ENCODE measurements around the gene GPX2. TPM values are rescaled to one million over a fixed set of nuclear protein-coding genes. Genes with fewer than 3 reads are reported as not detected.
A peak's percentile ranks its signal among the peaks of the same experiment; 100 is the strongest.

The GPX2 gene
- total and polyA plus RNA-seq, 2 experiments from 2014 or later, result not detected

DNA sequence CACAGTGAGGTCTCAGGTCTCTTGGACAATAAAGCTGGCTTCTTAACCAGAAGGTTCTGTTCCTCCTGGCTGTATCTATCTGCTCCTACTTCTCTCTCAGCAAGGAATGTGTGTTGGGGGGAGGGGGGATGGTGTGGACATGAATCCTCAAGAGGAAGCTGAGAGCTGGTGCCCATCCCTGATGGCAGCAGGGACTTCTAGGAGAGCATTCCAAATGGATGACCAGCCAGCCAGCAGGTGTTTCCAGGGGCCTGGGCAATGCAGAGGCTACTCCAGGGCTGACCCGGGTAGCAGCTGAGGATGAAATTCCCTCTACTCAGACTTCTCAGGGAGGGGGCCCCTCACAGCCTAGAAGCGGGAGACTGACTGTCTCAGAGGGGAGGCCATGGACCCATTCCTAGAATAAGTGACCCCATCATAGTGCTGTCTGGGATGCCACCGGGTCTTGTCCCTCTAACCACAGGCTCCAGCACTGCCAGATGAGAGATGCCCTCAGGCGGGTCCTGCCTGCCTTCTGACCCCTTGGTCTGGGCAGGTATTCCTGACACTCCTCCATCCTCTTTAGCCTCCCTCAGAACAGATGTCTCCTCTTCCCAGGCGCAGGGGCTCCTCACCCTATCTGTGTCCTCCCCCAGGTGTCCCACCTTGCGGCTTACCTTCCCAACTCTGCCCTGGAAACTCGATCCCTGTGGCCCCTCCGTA is 28.4 kb upstream of the GPX2 start:
- no peak overlapping the region for H3K27ac ChIP-seq
- in situ Hi-C loops (cut with MboI), result no loop called here
- no peak overlapping the region for H3K9ac ChIP-seq
- H3K4me3 ChIP-seq, result peak overlapping the region; percentile 70; the same call in 1 of the 2 replicates
- no peaks in the 10 kb centered on the region for H3K27me3 ChIP-seq (replicated peaks; ENCODE audit: insufficient read depth)
- no peak overlapping the region for H2AFZ ChIP-seq
- DNase-seq, result peak; percentile 20
- H3K4me1 ChIP-seq (ENCODE audit: insufficient read depth), result no peaks in the 10 kb centered on the region
- no peaks in the 10 kb centered on the region for H3K9me3 ChIP-seq (ENCODE audit: low read depth)
- H3K79me2 ChIP-seq (ENCODE audit: insufficient read depth), result no peaks in the 10 kb centered on the region
- no peaks in the 10 kb centered on the region for H3F3A ChIP-seq (ENCODE audit: insufficient read depth)
- H3K9me2 ChIP-seq (ENCODE audit: insufficient read depth), result no peaks in the 10 kb centered on the region
- no peak for TF ChIP-seq EZH2 (IDR thresholded peaks at IDR 0.05; ENCODE audit: insufficient read depth, poor library complexity, severe bottlenecking)
- no peak for TF ChIP-seq EZH2phosphoT487 (IDR thresholded peaks at IDR 0.05; ENCODE audit: insufficient read depth, low read depth)
- no peaks in the 10 kb centered on the region for H4K20me1 ChIP-seq (ENCODE audit: insufficient read depth)
- no peaks in the 10 kb centered on the region for H3K36me3 ChIP-seq (ENCODE audit: low read depth)
- peak overlapping the region; percentile 73 for H3K4me2 ChIP-seq (ENCODE audit: unreplicated experiment)
- 56 to 74% methylated on average over 6 to 8 of the region's 8 CpGs for WGBS, 2 experiments (ENCODE audit: low coverage in 1 of 2, low lambda C conversion rate in 2 of 2, missing lambda C conversion rate in 2 of 2)

DNA sequence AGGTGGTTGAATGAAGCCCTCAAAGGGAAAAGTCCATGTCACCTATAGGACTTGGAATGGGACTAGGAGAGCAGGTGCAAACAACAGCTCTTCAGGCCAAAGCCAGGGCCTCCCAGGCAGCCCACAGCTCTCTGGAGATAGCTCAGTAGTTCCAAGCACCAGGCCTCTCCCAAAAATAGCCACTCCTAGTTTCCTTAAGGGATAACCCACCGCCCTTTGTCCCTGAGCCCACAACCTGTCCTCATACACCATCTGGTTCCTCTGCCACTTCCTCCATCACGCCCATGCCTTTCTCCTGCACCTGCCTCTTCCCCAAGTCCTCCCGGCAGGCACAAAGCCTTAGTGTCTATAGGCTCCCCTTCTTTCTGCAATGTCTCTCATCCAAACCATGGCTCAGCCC is 27.5 kb upstream of the GPX2 start:
- in situ Hi-C loops (cut with MboI), result no loop called here
- Histone ChIP-seq H2AFZ (no peak overlapping the region), H3K27me3 (replicated peaks; ENCODE audit: insufficient read depth) (no peaks in the 10 kb centered on the region), H3K9me3 (ENCODE audit: low read depth) (no peaks in the 10 kb centered on the region), H3K9ac (no peak overlapping the region), H3K4me1 (ENCODE audit: insufficient read depth) (no peaks in the 10 kb centered on the region), H3K4me3 (no peak overlapping the region), H3F3A (ENCODE audit: insufficient read depth) (no peaks in the 10 kb centered on the region), H3K9me2 (ENCODE audit: insufficient read depth) (no peaks in the 10 kb centered on the region), H3K36me3 (ENCODE audit: low read depth) (no peaks in the 10 kb centered on the region), H4K20me1 (ENCODE audit: insufficient read depth) (no peaks in the 10 kb centered on the region), H3K79me2 (ENCODE audit: insufficient read depth) (no peaks in the 10 kb centered on the region), H3K27ac (no peak overlapping the region), H3K4me2 (ENCODE audit: unreplicated experiment) (no peak overlapping the region)
- no peak for TF ChIP-seq EZH2 (IDR thresholded peaks at IDR 0.05; ENCODE audit: insufficient read depth, poor library complexity, severe bottlenecking)
- 98 to 99% methylated on average over 3 of the region's 3 CpGs for WGBS, 2 experiments (ENCODE audit: low coverage in 1 of 2, low lambda C conversion rate in 2 of 2, missing lambda C conversion rate in 2 of 2)
- DNase-seq, result no peak

DNA sequence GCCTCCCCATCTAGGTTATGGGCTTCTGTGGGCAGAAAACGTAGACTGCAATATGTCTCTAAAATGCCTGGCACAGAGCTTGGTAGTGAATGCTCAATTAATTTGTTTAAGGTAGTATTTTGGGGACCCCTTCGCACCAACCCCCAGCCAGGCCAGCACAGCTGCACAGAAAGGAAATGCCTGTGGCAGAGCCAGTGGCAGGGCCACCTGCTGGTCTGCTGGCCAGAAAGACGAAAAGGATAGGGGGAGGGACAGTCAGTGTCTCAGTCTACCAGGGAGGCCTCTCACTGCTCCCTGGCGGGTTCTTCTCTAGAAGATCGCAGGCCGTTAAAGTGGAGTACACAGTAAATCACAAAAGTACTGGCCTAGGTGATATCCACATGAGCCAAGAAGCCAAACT is 26.1 kb upstream of the GPX2 start:
- Histone ChIP-seq H3K4me2 (ENCODE audit: unreplicated experiment) (no peak overlapping the region), H3K4me1 (ENCODE audit: insufficient read depth) (no peaks in the 10 kb centered on the region), H3K9me2 (ENCODE audit: insufficient read depth) (no peaks in the 10 kb centered on the region), H3K4me3 (no peak overlapping the region), H3K79me2 (ENCODE audit: insufficient read depth) (no peaks in the 10 kb centered on the region), H4K20me1 (ENCODE audit: insufficient read depth) (no peaks in the 10 kb centered on the region), H3K36me3 (ENCODE audit: low read depth) (no peaks in the 10 kb centered on the region), H3K27me3 (replicated peaks; ENCODE audit: insufficient read depth) (no peaks in the 10 kb centered on the region), H2AFZ (no peak overlapping the region), H3K9ac (no peak overlapping the region), H3F3A (ENCODE audit: insufficient read depth) (no peaks in the 10 kb centered on the region), H3K27ac (no peak overlapping the region), H3K9me3 (ENCODE audit: low read depth) (no peaks in the 10 kb centered on the region)
- no peak for DNase-seq
- no peak for TF ChIP-seq EZH2 (IDR thresholded peaks at IDR 0.05; ENCODE audit: insufficient read depth, poor library complexity, severe bottlenecking)
- TF ChIP-seq EZH2phosphoT487 (IDR thresholded peaks at IDR 0.05; ENCODE audit: insufficient read depth, low read depth), result no peak
- in situ Hi-C loops (cut with MboI), result no loop called here
- 78 to 81% methylated on average over 6 of the region's 6 CpGs for WGBS, 2 experiments (ENCODE audit: low coverage in 1 of 2, low lambda C conversion rate in 2 of 2, missing lambda C conversion rate in 2 of 2)

DNA sequence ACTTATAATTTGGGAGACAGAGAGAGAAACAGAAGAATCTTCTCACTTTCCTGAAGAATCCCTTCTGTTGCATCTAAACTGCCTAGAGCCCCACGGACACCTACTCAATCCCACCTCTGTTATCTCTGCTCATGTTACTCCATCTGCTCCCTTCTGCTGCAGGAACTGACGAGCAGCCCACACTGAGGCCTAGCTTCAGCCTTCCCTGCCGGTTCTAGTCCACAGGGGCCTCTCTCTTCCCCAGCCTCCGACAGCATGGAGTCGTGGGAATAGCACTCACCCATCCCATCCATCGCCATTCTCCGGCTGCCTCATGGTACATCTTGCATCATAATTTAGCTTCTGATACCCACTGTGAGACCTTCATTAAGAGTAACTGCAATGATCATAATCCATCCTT is 25.6 kb upstream of the GPX2 start:
- Histone ChIP-seq H3K4me2 (ENCODE audit: unreplicated experiment) (no peak overlapping the region), H3K27ac (no peak overlapping the region), H3K9me2 (ENCODE audit: insufficient read depth) (no peaks in the 10 kb centered on the region), H3K79me2 (ENCODE audit: insufficient read depth) (no peaks in the 10 kb centered on the region), H3K4me1 (ENCODE audit: insufficient read depth) (no peaks in the 10 kb centered on the region), H2AFZ (no peak overlapping the region), H3F3A (ENCODE audit: insufficient read depth) (no peaks in the 10 kb centered on the region), H3K27me3 (replicated peaks; ENCODE audit: insufficient read depth) (no peaks in the 10 kb centered on the region), H3K9ac (no peak overlapping the region), H3K4me3 (no peak overlapping the region), H3K36me3 (ENCODE audit: low read depth) (no peaks in the 10 kb centered on the region), H3K9me3 (ENCODE audit: low read depth) (no peaks in the 10 kb centered on the region), H4K20me1 (ENCODE audit: insufficient read depth) (no peaks in the 10 kb centered on the region)
- 75 to 82% methylated on average over 7 of the region's 7 CpGs for WGBS, 2 experiments (ENCODE audit: low coverage in 1 of 2, low lambda C conversion rate in 2 of 2, missing lambda C conversion rate in 2 of 2)
- no peak for DNase-seq
- TF ChIP-seq EZH2phosphoT487 (IDR thresholded peaks at IDR 0.05; ENCODE audit: insufficient read depth, low read depth), result no peak
- TF ChIP-seq EZH2 (IDR thresholded peaks at IDR 0.05; ENCODE audit: insufficient read depth, poor library complexity, severe bottlenecking), result no peak
- in situ Hi-C loops (cut with MboI), result no loop called here

Data from GM23248 (cell line).